GM06990 (cell line): ENCODE results near the gene NAV2.

Source experiments
- DNase-seq: peaks from one replicate; pipeline ENCODE4 v3.0.0-alpha.2; 2011; ENCODE audit not compliant: insufficient read length; ENCODE audit errors: extremely low read depth
- H3K27me3 ChIP-seq: replicated peaks from 2 replicates; pipeline ENCODE4 v1.6.0; 2011; ENCODE audit warnings: low read length; ENCODE audit not compliant: control insufficient read depth, insufficient read depth
- H3K36me3 ChIP-seq: 2 replicates; pipeline ENCODE4 v1.5.1; 2011; ENCODE audit warnings: low read length; ENCODE audit not compliant: control insufficient read depth, insufficient read depth
- H3K4me3 ChIP-seq: replicated peaks from 2 replicates; pipeline ENCODE4 v1.5.1; 2011; ENCODE audit warnings: low read depth, mild to moderate bottlenecking, control low read depth, low read length
- TF ChIP-seq, protein P1 (sequence below): IDR thresholded peaks from 2 replicates; pipeline ENCODE4 v1.5.1; 2011; ENCODE audit warnings: low read length, control low read depth, mild to moderate bottlenecking, inconsistent platforms; ENCODE audit not compliant: insufficient read depth, poor library complexity, severe bottlenecking

Gene NAV2

DNA sequence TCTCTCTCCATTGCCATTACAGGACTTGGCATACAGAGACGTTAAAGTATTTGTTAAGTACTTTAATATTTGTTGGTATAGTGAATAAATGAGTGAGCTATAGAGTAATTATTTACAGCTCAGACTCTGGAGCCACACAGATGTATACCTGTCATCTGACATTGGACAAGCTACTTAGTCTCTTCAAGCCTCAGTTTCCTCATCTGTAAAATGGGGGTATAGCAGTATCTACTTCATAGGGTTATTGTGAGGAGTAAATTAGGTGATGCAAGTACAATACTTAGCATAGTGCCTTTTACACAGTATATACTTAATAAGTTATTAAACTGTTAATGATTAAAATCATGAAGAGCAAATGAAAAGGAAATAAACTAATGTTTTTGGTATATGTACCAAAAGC lies 203.2 kb downstream of the NAV2 start:
- Histone ChIP-seq H3K4me3 (no peak overlapping the region), H3K36me3 (no peaks in the 10 kb centered on the region), H3K27me3 (no peaks in the 10 kb centered on the region; the same call in 1 of the 2 replicates)
- DNase-seq: no peak
- TF ChIP-seq, protein P1, sequence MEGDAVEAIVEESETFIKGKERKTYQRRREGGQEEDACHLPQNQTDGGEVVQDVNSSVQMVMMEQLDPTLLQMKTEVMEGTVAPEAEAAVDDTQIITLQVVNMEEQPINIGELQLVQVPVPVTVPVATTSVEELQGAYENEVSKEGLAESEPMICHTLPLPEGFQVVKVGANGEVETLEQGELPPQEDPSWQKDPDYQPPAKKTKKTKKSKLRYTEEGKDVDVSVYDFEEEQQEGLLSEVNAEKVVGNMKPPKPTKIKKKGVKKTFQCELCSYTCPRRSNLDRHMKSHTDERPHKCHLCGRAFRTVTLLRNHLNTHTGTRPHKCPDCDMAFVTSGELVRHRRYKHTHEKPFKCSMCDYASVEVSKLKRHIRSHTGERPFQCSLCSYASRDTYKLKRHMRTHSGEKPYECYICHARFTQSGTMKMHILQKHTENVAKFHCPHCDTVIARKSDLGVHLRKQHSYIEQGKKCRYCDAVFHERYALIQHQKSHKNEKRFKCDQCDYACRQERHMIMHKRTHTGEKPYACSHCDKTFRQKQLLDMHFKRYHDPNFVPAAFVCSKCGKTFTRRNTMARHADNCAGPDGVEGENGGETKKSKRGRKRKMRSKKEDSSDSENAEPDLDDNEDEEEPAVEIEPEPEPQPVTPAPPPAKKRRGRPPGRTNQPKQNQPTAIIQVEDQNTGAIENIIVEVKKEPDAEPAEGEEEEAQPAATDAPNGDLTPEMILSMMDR: no peak

DNA sequence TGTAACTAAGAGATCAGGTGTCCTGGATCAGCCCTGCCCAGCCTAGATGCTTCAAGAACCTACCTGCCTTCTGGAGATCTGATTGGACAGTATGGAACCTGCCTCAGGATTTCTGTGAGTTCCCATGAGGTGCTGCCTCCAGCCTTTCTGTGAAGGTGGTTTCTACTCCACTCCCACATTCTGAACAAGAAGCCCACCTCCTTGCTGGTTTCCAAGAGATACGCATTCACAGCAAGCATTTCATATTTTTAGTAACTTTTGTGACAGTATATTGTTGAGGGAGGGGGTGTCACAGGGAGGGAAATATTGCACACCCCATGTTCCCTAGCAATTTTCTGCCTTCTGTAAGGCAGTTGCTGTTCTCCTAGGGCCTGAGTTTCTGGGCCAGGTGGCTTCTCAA lies 204.4 kb downstream of the NAV2 start:
- TF ChIP-seq, protein P1: no peak
- H3K36me3 ChIP-seq: no peaks in the 10 kb centered on the region
- no peaks in the 10 kb centered on the region; the same call in 1 of the 2 replicates for H3K27me3 ChIP-seq
- no peak overlapping the region for H3K4me3 ChIP-seq
- no peak for DNase-seq

DNA sequence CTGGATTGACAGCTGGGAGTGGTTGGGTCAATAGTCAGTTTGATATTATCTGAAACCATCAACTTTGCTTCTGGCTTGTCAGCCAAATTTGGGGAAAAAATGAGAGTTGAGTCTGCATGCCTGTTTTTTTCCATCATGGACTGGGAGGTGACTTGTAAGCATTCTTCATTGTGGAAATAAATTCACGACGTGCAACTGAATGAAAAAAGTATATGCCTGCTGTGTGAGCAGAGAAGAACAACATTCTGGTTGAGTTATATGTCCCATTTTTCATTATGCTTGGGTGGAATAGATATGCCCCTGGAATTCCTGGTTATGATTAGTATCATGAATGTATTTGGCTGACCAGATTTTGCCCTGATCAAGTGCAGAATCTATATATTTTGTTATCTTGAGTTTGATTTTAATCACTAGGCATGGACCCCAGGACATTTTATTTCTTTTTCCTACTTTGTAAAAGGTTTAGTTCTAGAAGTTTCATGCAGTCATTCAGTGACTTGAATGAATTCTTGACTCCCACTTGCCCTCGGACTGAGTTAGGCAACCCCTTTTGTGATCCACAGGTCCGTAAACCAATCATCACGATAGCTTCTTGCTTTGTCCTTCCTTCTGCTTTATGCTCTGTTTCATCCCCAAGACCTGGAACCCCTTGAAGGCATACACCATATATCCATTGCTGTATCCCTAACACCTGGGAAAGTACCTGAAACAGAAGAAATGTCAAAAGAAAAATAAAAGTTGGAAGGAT lies 205.8 kb downstream of the NAV2 start:
- TF ChIP-seq, protein P1: no peak
- no peak for DNase-seq
- H3K27me3 ChIP-seq: no peaks in the 10 kb centered on the region
- no peaks in the 10 kb centered on the region for H3K36me3 ChIP-seq
- no peak overlapping the region for H3K4me3 ChIP-seq

DNA sequence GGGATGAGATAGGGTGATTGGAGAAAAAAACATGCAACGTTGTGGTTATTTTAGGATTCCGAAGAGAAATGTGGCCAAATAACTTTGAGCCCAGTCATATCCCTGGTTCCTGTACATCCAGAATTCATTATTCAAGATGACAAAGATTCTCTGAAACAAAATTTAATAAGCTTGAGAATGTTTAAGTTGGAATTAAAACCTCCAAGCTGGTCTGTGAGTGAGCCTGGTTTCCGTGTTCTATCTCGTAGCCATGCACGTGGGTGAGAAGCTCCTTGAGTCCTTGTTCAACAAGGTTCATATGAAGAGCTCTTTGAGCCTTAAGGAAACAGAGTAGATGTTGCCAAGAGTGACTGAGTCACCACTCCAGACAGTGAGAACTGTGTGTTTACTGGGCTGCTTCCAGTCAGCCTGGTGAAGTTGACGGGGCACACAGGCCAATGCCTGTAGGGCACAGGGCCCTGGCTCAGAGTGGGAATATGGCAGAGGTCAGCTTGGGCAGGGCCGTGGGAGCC lies 206.5 kb downstream of the NAV2 start:
- DNase-seq: no peak
- TF ChIP-seq, protein P1: no peak
- Histone ChIP-seq H3K36me3 (no peaks in the 10 kb centered on the region), H3K4me3 (no peak overlapping the region), H3K27me3 (no peaks in the 10 kb centered on the region)

DNA sequence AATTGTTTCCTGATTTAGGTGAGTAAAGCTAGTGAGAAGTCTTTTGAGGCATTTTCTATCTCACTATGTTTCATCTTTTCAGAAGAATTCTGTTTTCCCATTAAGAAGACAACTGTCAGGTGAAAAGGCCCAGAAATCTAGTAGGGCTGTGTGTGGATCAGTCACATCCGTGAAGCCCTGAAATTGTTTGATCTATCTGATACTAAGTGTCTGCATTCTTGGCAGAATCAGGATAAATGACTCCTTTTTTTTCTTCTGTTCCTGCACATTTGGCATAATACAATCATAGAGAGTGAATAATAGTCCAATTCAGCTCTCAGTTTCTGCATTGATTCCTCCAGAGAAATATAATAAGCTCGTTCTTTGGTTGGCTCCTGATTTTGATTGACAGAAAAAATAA lies 208.3 kb downstream of the NAV2 start:
- DNase-seq: no peak
- no peak overlapping the region for H3K4me3 ChIP-seq
- H3K36me3 ChIP-seq: no peaks in the 10 kb centered on the region
- no peaks in the 10 kb centered on the region for H3K27me3 ChIP-seq
- TF ChIP-seq, protein P1: no peak
